Ectodermal cell (in vitro differentiated cells): ENCODE results near the gene SAG.

Experiments
- H3K27ac ChIP-seq: 2 replicates; pipeline ENCODE4 v1.7.0; 2013; ENCODE audit warnings: mild to moderate bottlenecking, low read depth, low read length; ENCODE audit not compliant: insufficient read depth, poor library complexity, severe bottlenecking
- H3K27me3 ChIP-seq: 2 replicates; pipeline ENCODE4 v1.7.0; 2013; ENCODE audit warnings: mild to moderate bottlenecking, low read length; ENCODE audit not compliant: insufficient read depth, control insufficient read depth, poor library complexity, severe bottlenecking
- H3K36me3 ChIP-seq: one replicate; pipeline ENCODE4 v1.7.0; 2013; ENCODE audit warnings: low read length; ENCODE audit not compliant: control insufficient read depth, insufficient read depth
- H3K4me1 ChIP-seq: one replicate; pipeline ENCODE4 v1.7.0; 2013; ENCODE audit warnings: low read length; ENCODE audit not compliant: control insufficient read depth, insufficient read depth
- H3K4me3 ChIP-seq: 2 replicates; pipeline ENCODE4 v1.7.0; 2013; ENCODE audit warnings: low read depth, low read length, control low read depth; ENCODE audit not compliant: insufficient read depth
- H3K9me3 ChIP-seq: 2 replicates; pipeline ENCODE4 v1.7.0; 2013; ENCODE audit warnings: mild to moderate bottlenecking, low read length, moderate library complexity; ENCODE audit not compliant: control insufficient read depth
- WGBS, 2 experiments: methylation state at CpG; one replicate each; pipeline ENCODE4 v1.1.7; 2013; ENCODE audit warnings: missing lambda C conversion rate in 2 of 2; 5-methylcytosine and 5-hydroxymethylcytosine counted together

Gene SAG

DNA sequence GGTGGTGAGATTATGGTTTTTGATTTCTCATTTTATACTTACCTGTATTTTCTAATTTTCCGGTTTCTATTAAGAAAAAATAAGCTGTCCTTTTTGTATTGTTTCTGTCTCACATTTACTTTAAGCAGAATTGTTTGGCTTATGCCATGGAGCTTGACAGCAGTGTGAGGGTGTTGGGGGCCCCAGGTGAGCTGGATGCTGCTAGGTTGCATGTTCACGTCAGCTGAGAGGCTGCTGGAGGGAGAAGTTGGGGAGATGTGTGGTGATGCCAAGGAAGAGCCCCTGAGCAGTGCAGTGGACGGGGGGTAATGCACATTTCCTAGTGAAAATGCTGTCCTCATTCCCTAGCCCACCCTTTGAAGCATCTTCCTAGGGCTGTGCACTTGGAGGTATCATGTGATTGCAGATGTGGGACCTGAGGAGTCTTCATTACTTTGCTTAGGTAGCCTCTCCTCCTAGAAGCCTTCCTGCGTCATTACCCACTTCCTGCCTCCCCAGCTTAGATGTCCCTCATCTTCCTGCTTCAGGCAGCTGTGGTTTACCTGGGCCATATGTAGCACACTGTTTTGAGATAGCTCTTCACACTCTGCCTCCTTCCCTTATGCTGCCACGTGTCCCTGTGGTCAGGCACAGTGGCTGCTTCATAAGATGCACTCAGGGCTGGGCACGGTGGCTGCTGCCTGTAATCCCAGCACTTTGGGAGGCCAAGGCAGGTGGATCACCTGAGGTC, 39.9 kb upstream of the SAG start:
- WGBS, 2 experiments, result 90 to 91% methylated on average over 5 to 6 of the region's 6 CpGs
- no peaks in the 10 kb centered on the region for H3K4me1 ChIP-seq
- no peaks in the 10 kb centered on the region for H3K27me3 ChIP-seq
- H3K4me3 ChIP-seq, result no peak overlapping the region
- H3K27ac ChIP-seq, result no peak overlapping the region
- no peaks in the 10 kb centered on the region for H3K9me3 ChIP-seq
- H3K36me3 ChIP-seq, result peaks cover 54% of the 10 kb centered on the region

DNA sequence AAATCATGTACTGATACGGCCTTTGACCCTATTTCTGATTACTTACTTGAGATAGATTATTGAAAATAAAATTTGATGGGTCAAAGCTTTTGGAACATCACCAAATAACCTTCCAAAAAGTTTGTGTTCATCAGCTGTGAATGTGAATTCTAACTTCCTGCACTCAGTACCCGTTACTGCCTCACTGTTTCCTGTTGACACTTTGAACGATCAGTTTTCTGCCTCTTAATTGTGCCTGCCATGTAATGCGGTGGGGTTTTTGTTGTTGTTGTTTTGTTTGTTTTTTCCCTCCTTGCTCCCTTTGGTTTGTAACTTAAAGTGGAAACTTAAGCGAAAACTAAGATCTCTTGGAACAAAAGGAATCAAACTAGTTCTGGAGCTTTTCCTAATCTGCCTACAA, 37.2 kb upstream of the SAG start:
- Histone ChIP-seq H3K4me1 (no peaks in the 10 kb centered on the region), H3K27ac (no peak overlapping the region), H3K27me3 (no peaks in the 10 kb centered on the region), H3K9me3 (no peaks in the 10 kb centered on the region), H3K36me3 (peaks cover 62% of the 10 kb centered on the region), H3K4me3 (no peak overlapping the region)
- WGBS, 2 experiments, result 92 to 97% methylated on average over 4 to 5 of the region's 5 CpGs

DNA sequence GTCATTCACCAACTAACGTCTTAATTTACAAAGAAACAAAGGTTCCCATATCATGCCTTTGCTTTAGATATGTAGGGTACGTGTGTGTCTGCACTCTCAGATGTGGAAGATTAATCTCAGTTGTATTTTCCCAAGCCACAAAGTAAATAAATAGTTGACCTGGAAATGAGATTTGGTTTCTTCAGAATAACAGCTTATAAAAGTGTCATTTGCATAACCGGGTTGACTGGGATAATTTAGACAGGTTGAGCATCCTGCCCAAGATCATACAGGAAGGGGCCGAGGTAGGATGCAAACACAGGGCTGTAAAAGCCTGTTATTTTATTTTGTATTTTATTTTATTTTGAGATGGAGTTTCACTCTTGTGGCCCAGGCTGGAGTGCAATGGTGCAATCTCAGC, 36.7 kb upstream of the SAG start:
- H3K4me3 ChIP-seq, result no peak overlapping the region
- no peaks in the 10 kb centered on the region for H3K4me1 ChIP-seq
- H3K9me3 ChIP-seq, result no peaks in the 10 kb centered on the region
- no peaks in the 10 kb centered on the region for H3K27me3 ChIP-seq
- H3K36me3 ChIP-seq, result peaks cover 60% of the 10 kb centered on the region
- H3K27ac ChIP-seq, result no peak overlapping the region
- WGBS, 2 experiments, result 89 to 90% methylated on average over 2 to 4 of the region's 4 CpGs

DNA sequence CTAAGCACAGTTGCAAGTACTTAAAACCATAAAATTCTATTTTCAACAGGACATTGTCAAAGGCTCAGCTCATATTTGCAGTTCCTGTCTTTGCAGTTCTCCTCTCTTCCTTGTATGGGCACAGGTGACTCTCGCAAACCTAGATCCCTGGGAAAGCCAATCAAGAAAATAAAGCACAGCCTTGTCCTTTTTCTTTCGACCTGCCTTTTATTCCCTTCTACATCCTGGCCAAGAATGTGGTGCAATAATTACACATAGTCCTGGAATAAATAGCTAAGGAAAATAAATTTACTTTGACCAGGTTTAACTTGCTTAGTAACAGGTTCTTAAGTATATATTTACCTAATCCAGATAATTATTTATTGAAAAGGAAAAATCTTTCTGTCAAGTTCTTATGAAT, 35.9 kb upstream of the SAG start:
- no peaks in the 10 kb centered on the region for H3K27me3 ChIP-seq
- peaks cover 54% of the 10 kb centered on the region for H3K36me3 ChIP-seq
- no peaks in the 10 kb centered on the region for H3K4me1 ChIP-seq
- 93 to 98% methylated on average over 2 of the region's 2 CpGs for WGBS, 2 experiments
- H3K9me3 ChIP-seq, result no peaks in the 10 kb centered on the region
- no peak overlapping the region for H3K4me3 ChIP-seq
- H3K27ac ChIP-seq, result no peak overlapping the region

DNA sequence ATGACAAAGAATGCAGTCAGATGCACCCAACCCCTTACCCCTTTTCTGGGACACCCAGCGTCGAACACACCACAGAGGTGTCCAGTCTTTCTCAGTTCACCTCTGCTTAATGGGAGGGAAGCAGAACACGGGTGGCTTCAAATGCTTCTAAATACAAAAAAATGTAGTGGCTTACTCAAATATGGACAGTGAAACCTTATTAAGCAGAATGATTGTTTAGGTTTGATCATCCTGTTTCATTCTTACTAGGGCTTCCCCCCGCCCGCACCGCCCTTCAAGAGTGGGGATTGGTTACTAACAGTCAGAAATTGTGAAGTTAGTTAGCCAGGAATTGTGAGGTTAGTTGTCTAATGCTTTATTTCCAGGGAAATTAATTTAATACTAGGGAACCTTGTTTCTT, 34.5 kb upstream of the SAG start:
- 94 to 99% methylated on average over 6 of the region's 6 CpGs for WGBS, 2 experiments
- Histone ChIP-seq H3K4me3 (no peak overlapping the region), H3K36me3 (peaks cover 49% of the 10 kb centered on the region), H3K27ac (no peak overlapping the region), H3K9me3 (no peaks in the 10 kb centered on the region), H3K4me1 (no peaks in the 10 kb centered on the region), H3K27me3 (no peaks in the 10 kb centered on the region)

DNA sequence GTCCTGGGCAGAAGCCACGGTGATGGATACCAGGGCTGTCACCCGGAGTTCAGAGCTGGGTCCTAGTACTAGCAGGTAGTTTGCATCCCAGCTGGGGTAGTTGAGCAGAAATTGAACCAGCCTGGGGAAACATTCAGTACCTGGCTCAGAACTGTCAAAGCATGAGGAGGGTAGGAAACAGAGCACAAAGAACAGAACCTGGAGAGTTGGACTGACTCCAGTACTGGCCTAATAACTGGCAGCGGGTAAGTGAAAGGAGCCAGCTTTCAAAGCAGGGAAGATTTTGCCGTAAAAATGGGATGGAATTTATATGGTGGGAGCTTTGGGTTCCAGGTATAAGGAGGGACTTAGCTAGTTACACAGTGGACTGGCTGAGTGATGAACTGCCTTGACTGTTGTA, 32.4 kb upstream of the SAG start:
- Histone ChIP-seq H3K36me3 (peaks cover 61% of the 10 kb centered on the region), H3K4me1 (no peaks in the 10 kb centered on the region), H3K9me3 (no peaks in the 10 kb centered on the region)

DNA sequence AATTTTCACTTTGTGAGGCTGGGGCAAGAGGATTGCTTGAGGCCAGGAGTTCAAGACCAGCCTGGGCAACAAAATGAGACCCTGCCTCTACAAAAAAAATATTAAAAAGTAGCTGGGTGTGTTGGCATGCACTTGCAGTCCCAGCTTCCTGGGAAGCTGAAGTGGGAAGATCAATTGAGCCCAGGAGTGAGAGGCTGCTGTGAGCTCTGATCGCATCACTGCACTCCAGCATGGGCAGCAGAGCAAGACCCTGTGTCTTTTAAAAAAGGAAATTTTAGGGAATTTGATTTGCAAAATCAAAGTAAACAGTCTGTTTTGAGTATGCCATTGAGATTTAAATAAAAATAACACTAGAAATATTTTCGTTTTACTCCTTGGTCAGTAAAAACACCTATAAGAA, 28.7 kb upstream of the SAG start:
- no peak overlapping the region for H3K4me3 ChIP-seq
- H3K4me1 ChIP-seq, result no peaks in the 10 kb centered on the region
- WGBS, 2 experiments, result 91 to 96% methylated on average over 1 to 2 of the region's 2 CpGs
- peaks cover 57% of the 10 kb centered on the region for H3K36me3 ChIP-seq
- no peaks in the 10 kb centered on the region for H3K27me3 ChIP-seq
- H3K9me3 ChIP-seq, result no peaks in the 10 kb centered on the region
- H3K27ac ChIP-seq, result no peak overlapping the region

More for the DNA sequence above, 32.4 kb upstream of the SAG start:
- no peak overlapping the region for H3K4me3 ChIP-seq
- 96 to 97% methylated on average over 4 of the region's 4 CpGs for WGBS, 2 experiments
- H3K27me3 ChIP-seq, result no peaks in the 10 kb centered on the region
- no peak overlapping the region for H3K27ac ChIP-seq

DNA sequence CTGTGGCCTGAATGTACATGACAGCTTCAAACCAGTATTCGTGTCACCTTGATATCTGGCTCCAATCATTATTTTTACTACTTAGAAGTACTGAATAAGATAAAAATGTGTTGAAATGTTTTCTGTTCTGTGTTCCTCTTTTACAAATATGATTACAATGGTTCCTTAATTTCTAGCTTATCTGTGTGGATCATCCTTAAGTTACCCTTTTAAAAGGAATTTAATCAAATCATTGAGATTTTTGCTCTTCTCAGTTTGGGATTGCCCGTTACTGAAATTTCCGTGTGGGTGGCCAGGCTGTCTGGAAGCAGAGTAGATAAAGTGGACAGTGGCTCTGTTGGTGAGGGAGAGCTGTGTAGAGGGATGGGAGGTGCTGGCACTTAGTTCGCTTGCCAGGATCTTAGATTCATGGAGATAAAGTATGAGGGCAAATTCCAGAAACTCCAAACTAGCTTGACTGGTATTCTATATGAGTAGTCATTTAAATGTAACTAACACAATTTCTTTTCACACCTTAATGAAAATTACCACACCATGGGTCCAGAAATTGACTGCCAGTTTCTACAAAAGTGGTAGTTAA, 27.4 kb upstream of the SAG start:
- H3K36me3 ChIP-seq, result peaks cover 50% of the 10 kb centered on the region

DNA sequence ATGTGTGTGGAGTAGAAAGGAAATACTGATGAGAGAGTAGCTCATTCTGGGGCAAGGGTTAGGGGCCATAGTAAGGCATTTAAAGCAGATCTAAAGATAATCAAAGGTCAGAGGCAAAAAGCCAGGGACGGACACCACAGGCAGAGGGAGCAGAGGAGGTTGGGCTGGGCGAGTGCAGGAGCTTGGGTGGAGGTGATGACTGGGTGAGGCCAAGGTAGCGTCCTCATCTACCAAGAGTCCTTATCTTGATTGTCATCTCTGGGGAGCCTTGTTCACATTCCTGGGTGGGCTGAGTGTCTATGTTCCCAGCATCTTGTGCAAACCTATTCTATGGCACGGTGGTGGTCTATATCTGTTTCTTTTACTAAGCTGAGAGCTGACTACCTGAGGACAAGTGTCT, 26.1 kb upstream of the SAG start:
- H3K27ac ChIP-seq, result no peak overlapping the region
- no peak overlapping the region for H3K4me3 ChIP-seq
- 95 to 96% methylated on average over 4 of the region's 4 CpGs for WGBS, 2 experiments
- H3K27me3 ChIP-seq, result no peaks in the 10 kb centered on the region
- no peaks in the 10 kb centered on the region for H3K9me3 ChIP-seq
- H3K4me1 ChIP-seq, result no peaks in the 10 kb centered on the region
- peaks cover 47% of the 10 kb centered on the region for H3K36me3 ChIP-seq

More for the DNA sequence above, 27.4 kb upstream of the SAG start:
- Histone ChIP-seq H3K9me3 (no peaks in the 10 kb centered on the region), H3K4me1 (no peaks in the 10 kb centered on the region), H3K4me3 (no peak overlapping the region), H3K27me3 (no peaks in the 10 kb centered on the region), H3K27ac (no peak overlapping the region)
- WGBS, 2 experiments, result 95% methylated on average over 4 of the region's 4 CpGs

DNA sequence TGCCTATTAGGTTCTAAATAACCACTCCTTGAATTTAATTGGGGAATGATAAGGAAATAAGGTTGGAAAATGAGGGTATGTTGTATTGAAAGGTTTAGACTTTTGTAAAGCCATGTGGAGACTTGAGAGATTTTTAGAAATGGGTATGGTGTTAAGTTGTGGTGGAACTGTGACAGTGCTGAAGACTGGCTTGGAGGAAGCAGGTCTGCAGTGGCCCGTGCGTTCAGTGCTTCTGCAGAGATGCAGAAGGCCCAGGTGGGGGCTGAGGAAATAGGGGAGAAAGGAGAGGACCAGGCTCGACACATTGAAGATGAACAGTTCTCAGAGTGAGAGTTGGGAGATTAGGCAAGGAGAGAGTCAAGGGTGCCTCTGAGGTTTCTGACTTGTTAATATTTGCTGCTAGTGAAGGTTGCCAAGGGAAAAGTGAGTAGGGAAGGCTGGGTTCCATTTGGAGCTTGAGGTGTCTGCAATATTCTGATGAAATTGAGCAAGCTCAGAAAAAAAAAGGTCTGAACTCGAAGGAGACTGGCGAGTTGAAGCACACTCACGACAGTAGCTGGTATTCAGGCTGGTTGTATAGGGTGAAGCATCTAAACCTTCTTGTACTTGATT, 25.5 kb upstream of the SAG start:
- H3K27me3 ChIP-seq, result no peaks in the 10 kb centered on the region
- H3K4me1 ChIP-seq, result no peaks in the 10 kb centered on the region
- 94 to 95% methylated on average over 6 of the region's 6 CpGs for WGBS, 2 experiments
- H3K9me3 ChIP-seq, result no peaks in the 10 kb centered on the region
- H3K4me3 ChIP-seq, result no peak overlapping the region
- no peak overlapping the region for H3K27ac ChIP-seq
- H3K36me3 ChIP-seq, result peaks cover 47% of the 10 kb centered on the region
